ENCODE measurements around the gene KCNJ15. TPM values are rescaled to one million over a fixed set of nuclear protein-coding genes. Genes with fewer than 3 reads are reported as not detected.

The KCNJ15 gene
- polyA plus RNA-seq, 1 donor from 2014 or later, result not detected

- H3K36me3 ChIP-seq (ENCODE audit: insufficient read depth, low read length), result no peaks in the 10 kb centered on the region
- H3K4me2 ChIP-seq (ENCODE audit: low read length), result no peak overlapping the region
- no peaks in the 10 kb centered on the region for H3K9me3 ChIP-seq (ENCODE audit: low read length)
- no peaks in the 10 kb centered on the region for H4K20me1 ChIP-seq (ENCODE audit: insufficient read depth)
- H3F3A ChIP-seq (ENCODE audit: insufficient read depth, low read length, poor library complexity, severe bottlenecking), result no peaks in the 10 kb centered on the region
- H3K27me3 ChIP-seq (ENCODE audit: insufficient read depth, low read depth, low read length), result no peaks in the 10 kb centered on the region
- no peak overlapping the region for H2AFZ ChIP-seq (ENCODE audit: low read depth, low read length)
- H3K9ac ChIP-seq (ENCODE audit: low read length), result no peak overlapping the region
- H3K27ac ChIP-seq (ENCODE audit: low read length), result no peak overlapping the region
- no peaks in the 10 kb centered on the region for H3K79me2 ChIP-seq (replicated peaks; ENCODE audit: insufficient read depth, low read length)
- H3K4me3 ChIP-seq (ENCODE audit: low read length), result no peak overlapping the region
- H3K9me2 ChIP-seq (ENCODE audit: insufficient read depth, low read length), result no peaks in the 10 kb centered on the region
- no peak for TF ChIP-seq EZH2 (IDR thresholded peaks at IDR 0.05; ENCODE audit: borderline replicate concordance, insufficient read depth, low read length, poor library complexity, severe bottlenecking)
- no peak for TF ChIP-seq CTCF (IDR thresholded peaks at IDR 0.05; ENCODE audit: poor library complexity, severe bottlenecking)
- no peak for TF ChIP-seq EP300 (conservative IDR thresholded peaks at IDR 0.05; ENCODE audit: poor library complexity, severe bottlenecking)
- no peak for TF ChIP-seq POLR2AphosphoS5 (IDR thresholded peaks at IDR 0.05)
- TF ChIP-seq RAD21 (conservative IDR thresholded peaks at IDR 0.05), result no peak
- TF ChIP-seq MXI1 (conservative IDR thresholded peaks at IDR 0.05; ENCODE audit: poor library complexity, severe bottlenecking), result no peak
- TF ChIP-seq SMC3 (conservative IDR thresholded peaks at IDR 0.05; ENCODE audit: poor library complexity), result no peak
Measured at GRCh38 chr21:38341546-38342012, 84.8 kb downstream of the KCNJ15 start.

- no peaks in the 10 kb centered on the region for H3K27me3 ChIP-seq (ENCODE audit: insufficient read depth, low read depth, low read length)
- H3K27ac ChIP-seq (ENCODE audit: low read length), result no peak overlapping the region
Measured at GRCh38 chr21:38342739-38343138, 85.9 kb downstream of the KCNJ15 start.

More at GRCh38 chr21:38342739-38343138, 85.9 kb downstream of the KCNJ15 start:
- H3K9ac ChIP-seq (ENCODE audit: low read length), result no peak overlapping the region
- H3F3A ChIP-seq (ENCODE audit: insufficient read depth, low read length, poor library complexity, severe bottlenecking), result no peaks in the 10 kb centered on the region
- TF ChIP-seq, protein P1, sequence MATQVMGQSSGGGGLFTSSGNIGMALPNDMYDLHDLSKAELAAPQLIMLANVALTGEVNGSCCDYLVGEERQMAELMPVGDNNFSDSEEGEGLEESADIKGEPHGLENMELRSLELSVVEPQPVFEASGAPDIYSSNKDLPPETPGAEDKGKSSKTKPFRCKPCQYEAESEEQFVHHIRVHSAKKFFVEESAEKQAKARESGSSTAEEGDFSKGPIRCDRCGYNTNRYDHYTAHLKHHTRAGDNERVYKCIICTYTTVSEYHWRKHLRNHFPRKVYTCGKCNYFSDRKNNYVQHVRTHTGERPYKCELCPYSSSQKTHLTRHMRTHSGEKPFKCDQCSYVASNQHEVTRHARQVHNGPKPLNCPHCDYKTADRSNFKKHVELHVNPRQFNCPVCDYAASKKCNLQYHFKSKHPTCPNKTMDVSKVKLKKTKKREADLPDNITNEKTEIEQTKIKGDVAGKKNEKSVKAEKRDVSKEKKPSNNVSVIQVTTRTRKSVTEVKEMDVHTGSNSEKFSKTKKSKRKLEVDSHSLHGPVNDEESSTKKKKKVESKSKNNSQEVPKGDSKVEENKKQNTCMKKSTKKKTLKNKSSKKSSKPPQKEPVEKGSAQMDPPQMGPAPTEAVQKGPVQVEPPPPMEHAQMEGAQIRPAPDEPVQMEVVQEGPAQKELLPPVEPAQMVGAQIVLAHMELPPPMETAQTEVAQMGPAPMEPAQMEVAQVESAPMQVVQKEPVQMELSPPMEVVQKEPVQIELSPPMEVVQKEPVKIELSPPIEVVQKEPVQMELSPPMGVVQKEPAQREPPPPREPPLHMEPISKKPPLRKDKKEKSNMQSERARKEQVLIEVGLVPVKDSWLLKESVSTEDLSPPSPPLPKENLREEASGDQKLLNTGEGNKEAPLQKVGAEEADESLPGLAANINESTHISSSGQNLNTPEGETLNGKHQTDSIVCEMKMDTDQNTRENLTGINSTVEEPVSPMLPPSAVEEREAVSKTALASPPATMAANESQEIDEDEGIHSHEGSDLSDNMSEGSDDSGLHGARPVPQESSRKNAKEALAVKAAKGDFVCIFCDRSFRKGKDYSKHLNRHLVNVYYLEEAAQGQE (IDR thresholded peaks at IDR 0.05; ENCODE audit: borderline replicate concordance), result no peak
- TF ChIP-seq EP300 (conservative IDR thresholded peaks at IDR 0.05; ENCODE audit: poor library complexity, severe bottlenecking) (no peak), CTCF (IDR thresholded peaks at IDR 0.05; ENCODE audit: poor library complexity, severe bottlenecking) (no peak), MXI1 (conservative IDR thresholded peaks at IDR 0.05; ENCODE audit: poor library complexity, severe bottlenecking) (no peak), POLR2AphosphoS5 (IDR thresholded peaks at IDR 0.05) (no peak), EZH2 (IDR thresholded peaks at IDR 0.05; ENCODE audit: borderline replicate concordance, insufficient read depth, low read length, poor library complexity, severe bottlenecking) (no peak), TAF1 (IDR thresholded peaks at IDR 0.05; ENCODE audit: low read depth) (no peak), SMC3 (conservative IDR thresholded peaks at IDR 0.05; ENCODE audit: poor library complexity) (no peak), RAD21 (conservative IDR thresholded peaks at IDR 0.05) (no peak)
- no peak overlapping the region for H3K4me2 ChIP-seq (ENCODE audit: low read length)
- H3K36me3 ChIP-seq (ENCODE audit: insufficient read depth, low read length), result no peaks in the 10 kb centered on the region
- H2AFZ ChIP-seq (ENCODE audit: low read depth, low read length), result no peak overlapping the region
- no peaks in the 10 kb centered on the region for H3K9me2 ChIP-seq (ENCODE audit: insufficient read depth, low read length)
- H3K4me3 ChIP-seq (ENCODE audit: low read length), result no peak overlapping the region
- no peaks in the 10 kb centered on the region for H3K79me2 ChIP-seq (replicated peaks; ENCODE audit: insufficient read depth, low read length)
- no peaks in the 10 kb centered on the region for H3K9me3 ChIP-seq (ENCODE audit: low read length)
- no peaks in the 10 kb centered on the region for H4K20me1 ChIP-seq (ENCODE audit: insufficient read depth)
